Adrenal gland (tissue), 12 donors: Measurements from ENCODE around the gene CHST10. TPM values are rescaled to one million over a fixed set of nuclear protein-coding genes. Genes with fewer than 3 reads are reported as not detected.

Source experiments
- DNase-seq, 7 donors: peaks; one replicate each; pipeline ENCODE4 v3.0.0-alpha.2; 2019 to 2020
- H3K27ac ChIP-seq, 5 donors: fragments of 200-600 bp; sonication (generic) in 4 of 5; 1 replicate in 3 of 5; 2 replicates in 2 of 5; pipeline versions ENCODE4 v1.5.1 to v1.8.0; 2016 to 2020; ENCODE audit warnings: mild to moderate bottlenecking in 1 of 5
- H3K27me3 ChIP-seq: fragments of 200-600 bp; 2 replicates; pipeline ENCODE4 v1.8.0; 2021
- H3K36me3 ChIP-seq, 2 donors: fragments of 200-600 bp; replicated peaks in 1 of 2; 1 replicate in 1 of 2; 2 replicates in 1 of 2; pipeline versions ENCODE4 v1.5.1 to v1.8.0; 2018 to 2022
- H3K4me1 ChIP-seq, 2 donors: fragments of 200-600 bp; replicated peaks in 1 of 2; 1 replicate in 1 of 2; 2 replicates in 1 of 2; pipeline versions ENCODE4 v1.5.1 to v1.8.0; 2018 to 2021
- H3K4me3 ChIP-seq, 4 donors: fragments of 200-600 bp; sonication (generic) in 3 of 4; one replicate each; pipeline ENCODE4 v1.5.1; 2016 to 2018
- H3K9me3 ChIP-seq, 3 donors: fragments of 200-600 bp; sonication (generic) in 1 of 3; replicated peaks in 1 of 3; 1 replicate in 2 of 3; 2 replicates in 1 of 3; pipeline versions ENCODE4 v1.5.1 to v1.8.0; 2016 to 2021
- CTCF ChIP-seq, 6 experiments: fragments of 450-650 bp in 4 of 6; fragments of 200-600 bp in 2 of 6; sonication (generic) in 1 of 6; IDR thresholded peaks; 1 replicate in 5 of 6; 2 replicates in 1 of 6; pipeline versions ENCODE4 v1.5.1 to v1.8.0; 2016 to 2021; ENCODE audit warnings: antibody characterized with exemption in 6 of 6, mild to moderate bottlenecking in 2 of 6, moderate library complexity in 1 of 6
- POLR2A ChIP-seq, 2 donors: fragments of 450-650 bp; IDR thresholded peaks; one replicate each; pipeline ENCODE4 v1.6.1; 2017; ENCODE audit warnings: antibody characterized with exemption in 2 of 2, mild to moderate bottlenecking in 2 of 2, moderate library complexity in 1 of 2
- WGBS, 4 donors: extraction: QIAGEN DNeasy Blood & Tissue Kit in 2 of 4; methylation state at CpG; one replicate each; pipeline versions ENCODE4 v1.1.5 to v1.1.7; 2013 to 2017; 5-methylcytosine and 5-hydroxymethylcytosine counted together
- intact Hi-C, 2 donors: fragments of 100-400 bp; cut with DNase I; formaldehyde crosslinking; loops; one replicate each; pipeline versions ENCODE4 v1.14.1 to v1.15.0; 2022 to 2023
- polyA plus RNA-seq, 3 donors: library from polyadenylated mRNA; stranded (reverse); fragments of 200-250 nt in 2 of 3; fragments of 350-450 nt in 1 of 3; fragmentation: Illumina TruSeq in 1 of 3; extraction: RNeasy Lipid Tissue Mini Kit (QIAGEN cat#74804) in 1 of 3; gene quantifications; one replicate each; pipeline ENCODE4 v1.2.3, GENCODE V29; 2013 to 2014
- total RNA-seq, 9 donors: library from RNA; depleted of rRNA in 4 of 9; stranded (reverse); fragments of >200 nt in 4 of 9; fragments of 120-200 nt in 1 of 9; fragmentation: NEBNext Ultra II Directional in 1 of 9; extraction: Animal tissue kit (Norgen Biotek cat#: 25700) in 1 of 9; gene quantifications; one replicate each; pipeline versions ENCODE4 v1.1.0 to v1.2.4, GENCODE V29; 2013 to 2023
- donor health status: healthy with polysubstance abuse.
- donor health status: Bipolar disorder and iron deficiency.
- donor health status: DM: yes; HTN: yes; CAD: no.
- donor health status: DM: no; HTN: no; CAD: no.
- donor health status: DM: no; HTN: no; CAD: no.
- donor health status: DM: yes; HTN: yes; CAD: no.

The CHST10 gene
- total and polyA plus RNA-seq, 12 donors, result 5.6 to 18.4 (median 10.0) TPM

GRCh38 chr2:100403722-100404121 lies 13.7 kb downstream of the CHST10 start:
- peaks cover 0 to 20% of the 10 kb centered on the region in 2 donors for H3K36me3 ChIP-seq
- H3K27me3 ChIP-seq, result no peaks in the 10 kb centered on the region
- H3K27ac ChIP-seq, result no peak overlapping the region
- DNase-seq, result no peak
- H3K4me3 ChIP-seq, result no peak overlapping the region
- intact Hi-C loops, result no loop called here
- WGBS, 4 donors, result 82 to 89% (median 86%) methylated on average over 9 to 10 of the region's 10 CpGs
- H3K9me3 ChIP-seq, result no peaks in the 10 kb centered on the region
- TF ChIP-seq POLR2A (IDR thresholded peaks at IDR 0.05) (no peak), CTCF (IDR thresholded peaks at IDR 0.05) (no peak)
- no peaks in the 10 kb centered on the region for H3K4me1 ChIP-seq

GRCh38 chr2:100401268-100401667 lies 16.2 kb downstream of the CHST10 start:
- H3K27me3 ChIP-seq, result no peaks in the 10 kb centered on the region
- TF ChIP-seq POLR2A (IDR thresholded peaks at IDR 0.05) (no peak), CTCF (IDR thresholded peaks at IDR 0.05) (no peak)
- no peak overlapping the region for H3K4me3 ChIP-seq
- no peak overlapping the region for H3K27ac ChIP-seq
- H3K9me3 ChIP-seq, result no peaks in the 10 kb centered on the region
- H3K4me1 ChIP-seq, result no peaks in the 10 kb centered on the region
- H3K36me3 ChIP-seq, result peaks cover 0 to 20% of the 10 kb centered on the region in 2 donors
- intact Hi-C loops, result no loop called here
- 95 to 96% (median 95%) methylated on average over 7 of the region's 7 CpGs for WGBS, 4 donors
- DNase-seq, result no peak

- peaks cover 0 to 8% of the 10 kb centered on the region in 2 donors for H3K36me3 ChIP-seq
- intact Hi-C loops, result loop anchor here in 1 of 2 donors (10.0 kb wide), 1 partner anchor 845 kb away; no protein-coding TSS in a partner anchor
These were observed 17.8 kb downstream of the CHST10 start for GRCh38 chr2:100399714-100400113.

DNA sequence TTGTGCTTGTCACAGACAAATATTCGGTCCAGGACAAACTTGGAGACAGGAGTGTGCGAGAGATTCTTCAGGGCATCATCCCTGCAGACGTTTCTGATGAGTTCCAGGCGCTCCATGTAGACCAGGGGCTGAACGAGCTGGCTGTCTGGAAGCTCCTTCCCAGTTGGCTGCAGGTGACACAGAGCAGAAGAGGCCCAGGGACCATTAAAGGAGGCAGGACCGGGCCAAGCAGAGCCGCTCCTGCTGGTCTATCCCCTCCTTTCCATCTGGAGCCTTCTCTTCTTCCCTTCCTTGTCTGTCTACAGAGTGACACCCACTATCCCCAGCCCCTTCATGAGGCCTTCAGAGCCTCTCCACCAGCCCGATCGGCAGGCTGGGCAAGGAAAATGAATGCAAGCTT lies 19.5 kb downstream of the CHST10 start:
- WGBS, 4 donors, result 89 to 97% (median 92%) methylated on average over 7 to 9 of the region's 9 CpGs
- Histone ChIP-seq H3K4me3 (no peak overlapping the region), H3K36me3 (peaks cover 0 to 8% of the 10 kb centered on the region in 2 donors), H3K27ac (peak overlapping the region in 1 of 5 donors; percentile 56), H3K9me3 (no peaks in the 10 kb centered on the region), H3K27me3 (no peaks in the 10 kb centered on the region), H3K4me1 (no peaks in the 10 kb centered on the region)
- peak in 1 of 7 donors; percentile 48 for DNase-seq
- TF ChIP-seq POLR2A (IDR thresholded peaks at IDR 0.05), result no peak
- no peak for TF ChIP-seq CTCF (IDR thresholded peaks at IDR 0.05)
- intact Hi-C loops, result loop anchor here in 1 of 2 donors (10.0 kb wide), 1 partner anchor 843 kb away; no protein-coding TSS in a partner anchor

More at GRCh38 chr2:100399714-100400113, 17.8 kb downstream of the CHST10 start:
- Histone ChIP-seq H3K4me1 (no peaks in the 10 kb centered on the region), H3K4me3 (no peak overlapping the region), H3K27ac (no peak overlapping the region), H3K27me3 (no peaks in the 10 kb centered on the region), H3K9me3 (no peaks in the 10 kb centered on the region)
- 92 to 98% (median 95%) methylated on average over 9 of the region's 9 CpGs for WGBS, 4 donors
- no peak for TF ChIP-seq POLR2A (IDR thresholded peaks at IDR 0.05)
- TF ChIP-seq CTCF (IDR thresholded peaks at IDR 0.05), result no peak
- DNase-seq, result no peak
